ENCODE measurements around the gene WIPF1. TPM values are rescaled to one million over a fixed set of nuclear protein-coding genes. Genes with fewer than 3 reads are reported as not detected.

WIPF1 gene
- total RNA-seq, 1 experiment from 2014 or later: 0.61 TPM

DNA sequence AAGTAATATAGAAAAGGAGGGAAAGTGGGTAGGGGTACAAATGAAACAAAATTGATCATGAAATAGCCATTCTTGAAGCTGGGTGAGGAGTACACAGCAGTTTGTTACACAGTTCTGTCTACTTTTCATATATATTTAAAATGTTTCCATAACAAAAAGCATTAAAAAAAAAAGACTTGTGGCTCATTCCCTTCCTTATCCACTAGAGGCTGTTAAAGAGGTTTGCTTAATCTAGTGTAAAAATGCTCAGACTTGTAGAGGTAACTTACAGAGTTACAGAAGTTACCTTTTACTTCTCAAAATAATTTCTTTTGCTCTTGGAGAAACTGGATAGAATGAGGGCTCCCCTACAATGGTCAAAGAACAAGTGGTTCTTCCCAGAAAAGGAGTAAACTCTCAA, 8.1 kb upstream of the WIPF1 start:
- in situ Hi-C loops (cut with HindIII; ENCODE audit: low pct_unique_long_range_greater_than_20kb, low sequenced_read_pairs): no loop called here
- no peak for DNase-seq (ENCODE audit: low read depth)

DNA sequence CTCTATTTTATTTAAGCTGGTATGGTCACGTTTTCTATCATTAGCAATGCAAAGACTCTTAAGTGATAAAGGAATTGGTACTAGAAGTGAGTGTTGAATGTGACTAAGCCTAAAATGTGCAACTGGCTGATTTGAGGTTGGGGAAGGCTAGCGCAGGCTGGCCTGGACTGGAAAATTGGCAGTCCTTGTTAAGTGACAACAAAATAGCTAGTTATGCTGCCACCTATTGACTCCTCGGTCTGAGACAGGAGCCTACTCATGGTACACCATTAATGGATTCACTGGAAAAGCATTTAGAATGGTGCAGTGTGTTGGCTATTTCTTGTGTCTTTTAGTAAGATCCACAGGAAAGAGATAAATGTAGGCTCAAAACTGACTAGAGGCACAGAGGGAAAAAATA, 5.7 kb upstream of the WIPF1 start:
- no peak for DNase-seq (ENCODE audit: low read depth)
- in situ Hi-C loops (cut with HindIII; ENCODE audit: low pct_unique_long_range_greater_than_20kb, low sequenced_read_pairs): no loop called here

DNA sequence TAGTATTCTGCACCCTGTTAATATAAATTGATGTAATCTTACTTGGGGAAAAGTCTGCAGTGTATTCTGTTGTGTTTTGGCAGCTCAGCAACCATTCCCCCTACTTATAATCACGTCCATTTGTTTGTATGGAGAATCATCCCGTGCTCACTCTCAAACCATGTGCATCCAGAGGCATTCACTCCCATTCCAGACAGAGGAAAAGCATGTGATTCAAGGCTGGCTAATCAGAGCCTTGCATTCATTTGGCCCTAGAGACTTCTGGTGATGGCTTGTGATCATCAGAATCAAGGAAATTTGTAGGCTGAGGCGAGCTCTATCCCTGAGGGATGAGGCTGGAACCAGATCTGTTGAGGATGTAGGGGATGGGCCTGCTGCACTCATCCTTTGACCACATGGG, 5.1 kb upstream of the WIPF1 start:
- no peak for DNase-seq (ENCODE audit: low read depth)
- in situ Hi-C loops (cut with HindIII; ENCODE audit: low pct_unique_long_range_greater_than_20kb, low sequenced_read_pairs): no loop called here

DNA sequence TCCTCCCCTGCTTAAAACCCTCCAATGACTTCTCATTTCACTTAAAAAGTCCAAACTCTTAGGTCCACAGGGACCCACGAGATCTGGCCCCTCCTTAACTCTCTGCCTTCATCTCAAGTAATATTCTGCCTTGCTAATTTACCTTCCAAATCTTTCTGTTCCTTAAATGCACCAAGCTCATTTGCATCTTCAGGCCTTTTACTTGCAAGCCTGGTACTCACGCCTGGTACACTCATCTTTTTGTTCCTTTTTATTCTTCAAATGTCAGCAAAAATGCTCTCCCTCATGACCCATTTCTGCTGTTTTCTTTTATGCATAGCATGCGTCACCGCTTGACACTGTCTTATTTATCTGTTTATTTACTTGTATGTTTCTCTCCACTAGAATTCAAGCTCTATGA, 2.7 kb upstream of the WIPF1 start:
- in situ Hi-C loops (cut with HindIII; ENCODE audit: low pct_unique_long_range_greater_than_20kb, low sequenced_read_pairs): no loop called here
- DNase-seq (ENCODE audit: low read depth): no peak

DNA sequence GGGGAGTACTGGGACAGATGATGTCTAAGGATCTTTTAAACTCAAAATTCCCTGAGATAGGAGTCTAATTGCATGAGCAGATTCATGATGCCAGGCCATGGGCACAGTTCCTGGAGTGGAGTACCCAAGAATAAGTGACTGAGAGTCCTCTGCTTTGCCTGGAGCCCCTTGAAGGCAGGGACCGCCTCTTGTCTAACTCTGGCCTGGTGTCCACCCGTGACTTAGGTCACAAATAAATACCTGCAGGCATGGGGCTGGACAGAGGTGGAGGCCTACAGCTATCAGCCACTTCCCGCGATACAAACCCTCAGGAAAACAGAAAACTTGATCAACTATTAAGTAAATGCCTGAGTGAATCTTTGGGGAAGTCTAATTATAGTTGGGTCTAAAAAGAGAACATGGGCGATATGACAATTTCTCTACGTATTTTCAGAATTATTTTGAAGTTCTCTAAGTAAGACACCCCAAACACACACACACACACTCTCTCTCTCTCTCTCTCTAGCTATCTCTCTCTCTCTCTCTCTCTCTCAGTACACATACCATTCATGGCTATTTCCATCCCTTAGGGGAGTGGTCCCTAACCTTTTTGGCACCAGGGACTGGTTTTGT, 1.8 kb upstream of the WIPF1 start:
- DNase-seq (ENCODE audit: low read depth): no peak
- in situ Hi-C loops (cut with HindIII; ENCODE audit: low pct_unique_long_range_greater_than_20kb, low sequenced_read_pairs): no loop called here

DNA sequence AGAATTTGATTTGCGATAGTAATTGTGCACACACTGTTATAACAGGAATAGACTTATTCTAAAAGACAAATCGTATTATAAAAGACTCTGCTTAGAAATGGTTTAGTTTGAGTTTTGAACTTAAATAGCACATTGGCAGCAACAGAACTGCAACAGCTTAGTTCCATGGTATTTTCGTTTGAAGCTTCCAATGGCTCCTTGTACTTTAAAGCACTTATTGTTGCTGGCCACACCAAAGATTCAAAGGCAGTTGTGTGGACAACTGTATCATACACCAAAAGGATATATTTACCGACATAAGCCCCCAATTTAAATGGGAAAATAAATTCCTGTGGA, 627 bp downstream of the WIPF1 start:
- no peak for DNase-seq (ENCODE audit: low read depth)
- in situ Hi-C loops (cut with HindIII; ENCODE audit: low pct_unique_long_range_greater_than_20kb, low sequenced_read_pairs): no loop called here

DNA sequence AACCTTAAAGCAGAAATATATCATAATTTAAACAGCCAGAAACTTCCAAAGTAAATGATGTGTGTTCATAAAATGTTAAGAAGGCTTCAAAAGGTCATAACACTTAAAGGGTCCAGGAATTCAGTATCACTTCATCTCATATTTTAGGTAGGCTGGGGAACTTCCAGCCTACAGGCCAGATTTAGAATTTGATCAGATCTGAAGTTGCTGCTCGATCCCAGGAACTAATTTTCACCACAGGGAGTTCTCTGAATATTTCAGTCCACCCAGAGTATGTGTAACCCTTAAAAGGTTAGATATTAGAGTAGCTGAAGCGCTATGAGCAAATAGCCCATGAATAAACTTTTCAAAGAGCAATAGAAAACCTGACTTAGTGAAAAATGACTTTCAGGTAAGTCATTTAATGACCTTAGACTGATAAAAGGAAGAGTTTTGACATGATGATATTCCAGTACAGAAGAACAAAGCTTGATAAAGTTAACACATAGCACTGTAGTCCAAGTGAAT, 1.7 kb downstream of the WIPF1 start:
- in situ Hi-C loops (cut with HindIII; ENCODE audit: low pct_unique_long_range_greater_than_20kb, low sequenced_read_pairs): no loop called here
- no peak for DNase-seq (ENCODE audit: low read depth)

DNA sequence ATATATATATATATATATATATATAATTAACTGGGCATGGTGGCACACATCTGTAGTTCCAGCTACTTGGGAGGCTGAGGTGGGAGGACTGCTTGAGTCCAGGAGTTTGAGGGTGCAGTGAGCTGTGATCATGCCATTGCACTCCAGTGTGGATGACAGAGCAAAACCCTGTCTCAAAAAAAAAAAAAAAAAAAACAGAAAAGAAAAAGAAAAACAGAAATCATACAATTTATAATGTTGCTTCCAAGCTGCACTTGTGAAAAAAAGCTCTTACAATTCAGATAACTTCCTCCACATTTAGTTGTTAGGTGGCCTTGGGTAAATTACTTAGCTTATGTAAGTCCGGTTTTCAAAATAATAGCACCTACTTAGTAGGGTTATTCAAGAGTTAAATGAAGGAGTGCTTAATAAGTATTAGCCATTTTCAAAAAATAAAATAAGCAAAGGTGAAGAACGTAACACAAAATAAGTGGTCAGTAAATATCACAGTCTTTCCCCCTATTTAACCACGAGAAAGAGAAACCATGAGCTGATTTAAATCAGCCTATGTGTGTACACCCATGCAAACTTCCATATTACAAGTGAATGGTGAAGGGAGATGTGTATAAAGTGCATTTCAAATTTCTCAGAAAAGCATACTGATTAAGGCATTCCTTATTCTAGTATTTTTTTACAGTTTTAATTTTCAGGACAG, 2.3 kb downstream of the WIPF1 start:
- in situ Hi-C loops (cut with HindIII; ENCODE audit: low pct_unique_long_range_greater_than_20kb, low sequenced_read_pairs): no loop called here
- DNase-seq (ENCODE audit: low read depth): no peak

DNA sequence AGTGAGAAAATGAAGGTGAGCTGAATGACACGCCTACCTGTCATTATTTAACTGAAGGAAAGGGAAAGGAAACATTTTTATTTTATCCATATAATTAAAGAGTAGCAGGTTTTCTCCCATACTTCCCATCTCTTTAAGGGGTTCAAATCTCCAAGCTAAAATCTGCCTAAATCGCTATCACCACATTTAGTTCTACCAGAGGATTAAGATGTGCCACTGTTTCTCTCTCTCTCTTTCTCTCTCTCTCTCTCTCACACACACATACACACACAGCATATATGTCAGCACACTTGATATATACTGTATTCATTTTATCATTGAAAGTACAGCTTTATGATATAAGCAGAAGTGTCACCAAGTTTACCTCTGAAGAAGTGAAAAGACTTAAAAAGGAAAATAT, 3.1 kb downstream of the WIPF1 start:
- in situ Hi-C loops (cut with HindIII; ENCODE audit: low pct_unique_long_range_greater_than_20kb, low sequenced_read_pairs): no loop called here
- no peak for DNase-seq (ENCODE audit: low read depth)

DNA sequence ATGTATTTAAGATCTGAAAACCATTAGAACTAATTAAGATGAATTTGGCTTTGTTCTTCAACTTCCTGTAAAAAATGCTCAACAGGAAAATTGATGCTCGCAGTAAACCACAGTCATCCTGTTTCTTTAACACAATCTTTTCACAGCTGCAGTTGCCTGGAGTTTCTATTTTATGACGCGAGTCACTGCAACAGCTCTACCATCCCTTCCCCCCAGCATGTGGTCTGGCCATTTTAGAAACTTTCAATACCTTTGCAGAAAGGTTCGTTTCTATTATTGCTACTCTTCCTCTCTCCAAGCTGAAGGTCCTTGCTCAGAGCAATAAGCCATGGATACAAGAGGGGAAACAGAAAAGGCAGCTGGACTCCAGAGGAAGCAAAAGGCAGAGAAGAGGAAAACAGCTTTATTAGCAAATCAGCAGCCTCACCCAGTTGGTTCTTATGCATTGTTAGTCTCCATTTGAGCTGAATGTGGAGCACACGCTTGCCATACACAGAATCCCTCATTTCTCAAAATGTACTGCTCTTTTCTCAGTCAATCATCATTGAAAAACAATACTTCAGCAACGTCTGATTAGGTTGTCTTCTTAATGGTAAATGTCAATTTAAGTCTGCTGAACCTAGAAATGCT, 3.9 kb downstream of the WIPF1 start:
- in situ Hi-C loops (cut with HindIII; ENCODE audit: low pct_unique_long_range_greater_than_20kb, low sequenced_read_pairs): no loop called here
- DNase-seq (ENCODE audit: low read depth): no peak

DNA sequence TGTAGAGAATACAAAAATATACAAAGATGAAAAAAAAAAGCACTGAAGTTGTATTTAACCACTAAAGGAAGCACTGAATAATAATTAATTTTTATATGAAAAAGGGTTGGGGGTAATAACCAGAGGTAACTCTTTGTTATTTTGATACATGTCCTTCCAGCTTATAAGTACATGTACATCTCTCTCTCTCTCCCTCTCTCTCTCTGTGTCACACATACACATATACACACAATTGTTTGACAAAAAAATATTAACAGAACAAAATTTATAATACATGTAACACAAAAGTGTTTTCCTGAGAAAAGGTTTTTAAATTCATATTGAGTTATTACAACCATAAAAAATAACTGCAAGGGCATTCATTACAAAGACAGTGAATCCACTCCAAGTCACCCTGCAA, 4.6 kb downstream of the WIPF1 start:
- in situ Hi-C loops (cut with HindIII; ENCODE audit: low pct_unique_long_range_greater_than_20kb, low sequenced_read_pairs): no loop called here
- no peak for DNase-seq (ENCODE audit: low read depth)

DNA sequence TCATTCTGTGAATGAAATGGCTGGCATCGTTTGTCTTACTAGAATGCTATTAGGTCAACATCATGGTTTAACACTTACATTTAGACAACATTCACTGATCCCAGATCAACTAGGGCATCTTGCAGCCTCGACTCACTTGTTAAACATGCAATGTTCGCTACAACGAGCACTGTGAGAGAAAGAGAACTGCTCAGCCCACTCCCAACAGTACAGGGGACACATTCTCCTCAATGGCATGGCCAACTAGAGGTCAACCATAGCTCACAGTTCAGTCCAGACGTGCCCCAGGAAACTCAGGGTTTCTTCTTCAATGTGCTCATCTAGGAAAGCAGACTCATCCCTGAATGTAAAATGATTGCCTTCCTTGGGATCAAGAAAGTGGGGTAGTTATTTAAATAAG, 5.9 kb downstream of the WIPF1 start:
- no peak for DNase-seq (ENCODE audit: low read depth)
- in situ Hi-C loops (cut with HindIII; ENCODE audit: low pct_unique_long_range_greater_than_20kb, low sequenced_read_pairs): no loop called here

DNA sequence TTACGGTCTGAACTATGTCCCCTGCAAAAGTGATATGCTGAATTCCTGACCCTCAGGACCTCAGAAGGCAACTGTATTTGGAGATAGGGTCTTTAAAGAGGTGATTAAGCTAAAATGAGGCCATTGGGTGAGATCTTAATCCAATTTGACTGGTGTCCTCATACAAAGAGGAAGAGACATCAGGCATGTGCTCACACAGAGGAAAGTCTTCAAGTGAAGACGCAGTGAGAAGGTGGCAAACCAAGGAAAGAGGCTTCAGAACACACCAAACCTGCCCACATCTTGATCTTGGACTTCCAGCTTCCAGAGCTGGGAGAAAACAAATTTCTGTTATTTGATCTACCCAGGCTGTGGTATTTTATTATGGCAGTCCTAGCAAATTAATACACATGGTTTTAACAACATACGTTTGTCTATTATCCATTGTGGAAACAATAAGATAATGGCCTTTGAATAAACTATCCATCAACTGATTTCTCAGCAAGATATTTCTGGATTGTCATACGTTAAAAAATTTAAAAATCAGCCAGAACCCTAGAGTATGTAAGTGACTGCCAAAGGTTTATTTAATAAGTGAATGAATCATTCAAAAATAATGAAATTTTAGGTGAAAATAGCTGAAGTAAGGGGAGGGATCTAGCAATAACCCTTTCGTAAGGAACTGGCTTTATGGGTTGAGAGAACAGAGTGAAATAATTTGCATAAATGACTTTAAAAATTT, 6.5 kb downstream of the WIPF1 start:
- no peak for DNase-seq (ENCODE audit: low read depth)
- in situ Hi-C loops (cut with HindIII; ENCODE audit: low pct_unique_long_range_greater_than_20kb, low sequenced_read_pairs): no loop called here

DNA sequence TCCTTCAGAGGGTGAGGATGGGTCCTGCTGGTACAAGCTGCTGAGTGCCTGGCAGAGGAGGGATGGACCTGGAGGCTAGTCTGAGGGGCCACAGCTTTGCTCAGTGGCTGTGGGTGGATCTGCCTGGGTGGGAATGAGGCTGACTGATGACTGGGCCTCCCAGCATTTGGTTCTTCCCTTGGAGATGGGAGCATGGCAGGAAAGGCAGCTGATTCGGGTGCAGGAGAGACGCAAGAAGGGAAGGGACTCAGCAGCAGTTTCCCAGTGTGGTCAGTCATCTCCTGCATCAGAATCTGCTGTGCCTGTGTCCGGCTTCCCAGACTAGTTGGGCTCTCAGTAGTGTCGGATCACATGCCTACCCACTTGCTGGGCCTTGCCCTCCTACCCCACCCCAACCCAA, 7.3 kb downstream of the WIPF1 start:
- in situ Hi-C loops (cut with HindIII; ENCODE audit: low pct_unique_long_range_greater_than_20kb, low sequenced_read_pairs): no loop called here

DNA sequence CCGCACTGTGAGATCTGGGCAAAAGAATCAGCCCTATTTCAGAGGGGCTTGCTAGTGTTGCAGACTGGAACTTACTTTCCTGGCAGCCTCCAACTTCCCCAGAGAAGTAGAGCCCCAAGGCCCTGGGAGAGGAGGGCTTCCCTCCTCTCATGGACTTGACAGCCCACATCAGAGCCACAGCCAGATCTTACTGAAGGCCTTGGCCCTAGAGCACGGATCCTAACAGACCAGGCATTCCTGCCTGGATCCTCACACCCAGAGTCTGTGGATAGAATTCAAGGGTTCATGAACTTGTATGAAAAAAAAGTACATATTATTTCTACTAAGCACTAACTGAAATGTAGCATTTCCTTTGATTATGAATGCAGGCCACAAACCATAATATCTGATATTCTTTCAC, 8.3 kb downstream of the WIPF1 start:
- in situ Hi-C loops (cut with HindIII; ENCODE audit: low pct_unique_long_range_greater_than_20kb, low sequenced_read_pairs): no loop called here
- no peak for DNase-seq (ENCODE audit: low read depth)

More for the DNA sequence above, 7.3 kb downstream of the WIPF1 start:
- no peak for DNase-seq (ENCODE audit: low read depth)

DNA sequence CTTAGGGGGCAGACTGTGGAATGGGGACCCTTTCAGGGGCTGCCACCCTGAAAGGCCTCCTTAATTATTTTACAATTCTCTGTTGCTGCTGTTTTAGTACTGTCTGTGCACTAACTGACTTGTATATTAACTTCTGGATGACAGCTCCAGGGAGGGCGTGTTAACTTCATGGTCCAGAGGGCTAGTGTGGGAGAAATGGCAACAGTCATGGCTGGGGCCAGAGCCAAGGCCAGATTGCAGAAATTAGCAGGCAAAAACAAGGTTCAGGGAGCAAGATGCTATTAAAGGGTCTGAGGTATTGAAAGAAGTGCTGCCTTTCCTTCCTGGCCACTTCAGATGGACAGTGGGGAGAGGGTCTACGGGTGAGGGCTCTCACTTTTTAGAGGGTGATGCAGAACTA, 9.1 kb downstream of the WIPF1 start:
- in situ Hi-C loops (cut with HindIII; ENCODE audit: low pct_unique_long_range_greater_than_20kb, low sequenced_read_pairs): no loop called here
- DNase-seq (ENCODE audit: low read depth): no peak

DNA sequence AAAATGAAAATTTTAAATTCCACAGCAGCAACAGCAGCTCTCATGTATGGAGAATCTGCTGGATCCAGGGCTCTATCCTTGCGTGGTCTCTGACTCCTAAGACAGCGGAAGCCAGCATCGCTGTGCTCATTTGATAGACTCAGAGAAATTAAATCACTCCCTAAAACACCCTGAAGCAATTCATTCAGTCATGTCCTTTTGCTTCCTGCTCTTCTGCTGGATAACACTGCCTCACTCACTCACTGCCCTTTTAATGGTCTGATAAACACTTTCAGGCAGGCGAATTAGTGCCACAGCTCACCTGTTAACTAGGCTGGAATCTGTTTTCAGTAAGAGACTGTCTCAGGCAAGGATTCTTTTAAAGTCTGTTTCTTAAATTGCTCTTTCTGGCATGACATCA, 10.0 kb downstream of the WIPF1 start:
- in situ Hi-C loops (cut with HindIII; ENCODE audit: low pct_unique_long_range_greater_than_20kb, low sequenced_read_pairs): no loop called here
- DNase-seq (ENCODE audit: low read depth): no peak

DNA sequence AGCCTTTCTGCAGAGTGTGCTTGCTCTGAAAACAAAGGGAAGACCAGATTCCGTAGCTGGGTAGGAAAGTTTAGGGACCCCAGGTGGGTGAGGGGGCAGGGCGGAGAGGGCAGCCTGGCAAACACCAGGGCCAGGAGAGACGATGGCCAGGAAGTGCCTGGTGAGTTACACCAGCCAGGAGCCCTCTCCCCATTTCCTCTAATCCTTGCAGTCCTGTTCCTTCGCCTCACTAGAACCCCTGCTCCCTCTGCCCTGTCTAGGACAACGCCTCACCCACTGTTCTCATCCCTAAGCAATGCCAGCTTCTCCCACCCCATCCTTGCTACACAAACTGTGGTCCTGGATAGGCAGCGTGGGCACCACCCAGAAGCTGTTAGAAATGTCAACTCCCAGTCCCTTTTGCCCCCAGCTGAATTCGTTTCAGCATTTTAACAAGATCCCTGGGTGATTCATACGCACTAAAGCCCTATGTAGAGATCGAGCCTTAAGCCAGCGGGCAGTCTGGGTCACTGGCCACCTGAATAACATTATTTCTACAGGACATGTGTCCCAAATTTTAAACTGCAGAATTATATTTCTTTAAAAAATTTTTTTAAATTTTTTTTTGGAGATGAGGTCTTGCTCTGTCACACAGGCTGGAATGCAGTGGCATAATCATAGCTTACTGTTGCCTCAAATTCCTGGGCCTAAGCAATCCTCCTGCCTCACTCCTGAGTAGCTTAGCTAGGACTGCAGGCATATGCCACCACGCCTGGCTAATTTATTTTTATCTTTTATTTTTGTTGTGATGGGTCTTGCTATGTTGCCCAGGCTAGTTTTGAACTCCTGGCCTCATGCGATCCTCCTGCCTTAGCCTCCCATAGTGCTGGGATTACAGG, 10.9 kb downstream of the WIPF1 start:
- DNase-seq (ENCODE audit: low read depth): no peak
- in situ Hi-C loops (cut with HindIII; ENCODE audit: low pct_unique_long_range_greater_than_20kb, low sequenced_read_pairs): no loop called here

Measured in Caki2 (cell line).